SU-DHL-6 (cell line): Measurements from ENCODE around the gene PPTC7.

Source experiments
- H2AFZ ChIP-seq: fragments of 200-600 bp; sonication (generic); 2 replicates; pipeline ENCODE4 v1.6.1; 2014; ENCODE audit warnings: low read depth, mild to moderate bottlenecking, moderate library complexity, mixed read lengths, antibody characterized with exemption, low read length; ENCODE audit not compliant: severe bottlenecking
- H3F3A ChIP-seq: fragments of 200-600 bp; shearing (Covaris generic); 2 replicates; pipeline ENCODE4 v1.6.0; 2016; ENCODE audit warnings: antibody characterized with exemption, mild to moderate bottlenecking; ENCODE audit not compliant: insufficient read depth
- H3K27ac ChIP-seq: fragments of 200-600 bp; sonication (generic); 2 replicates; pipeline ENCODE4 v1.5.1; 2016; ENCODE audit warnings: low read depth, mild to moderate bottlenecking, low read length, moderate library complexity, mixed read lengths
- H3K27me3 ChIP-seq: fragments of 200-600 bp; sonication (generic), shearing (Covaris generic); 2 replicates; pipeline ENCODE4 v1.6.0; 2014; ENCODE audit warnings: mild to moderate bottlenecking, low read length
- H3K36me3 ChIP-seq: fragments of 200-600 bp; sonication (generic); 2 replicates; pipeline ENCODE4 v1.6.1; 2014; ENCODE audit warnings: mild to moderate bottlenecking, low read length, mixed read lengths
- H3K4me2 ChIP-seq: fragments of 300-600, 200-600 bp; shearing (Covaris generic), sonication (generic); 2 replicates; pipeline ENCODE4 v1.6.0; 2014; ENCODE audit warnings: low read length, low read depth, mild to moderate bottlenecking; ENCODE audit not compliant: poor library complexity, severe bottlenecking
- H3K4me3 ChIP-seq: fragments of 200-600 bp; sonication (generic); 2 replicates; pipeline ENCODE4 v1.5.1; 2014; ENCODE audit warnings: antibody characterized with exemption, low read length, mild to moderate bottlenecking, mixed read lengths; ENCODE audit not compliant: insufficient read depth, poor library complexity, severe bottlenecking
- H3K79me2 ChIP-seq: fragments of 200-600 bp; sonication (generic); 2 replicates; pipeline ENCODE4 v1.6.1; 2014; ENCODE audit warnings: mild to moderate bottlenecking, low read length, moderate library complexity; ENCODE audit not compliant: insufficient read depth
- H3K9ac ChIP-seq: fragments of 200-600 bp; sonication (generic); 2 replicates; pipeline ENCODE4 v1.7.0; 2014; ENCODE audit warnings: mild to moderate bottlenecking, low read length
- H3K9me2 ChIP-seq: fragments of 200-600 bp; sonication (generic); replicated peaks from 2 replicates; pipeline ENCODE4 v1.6.1; 2014; ENCODE audit warnings: low read length; ENCODE audit not compliant: insufficient read depth
- H3K9me3 ChIP-seq: fragments of 200-600 bp; sonication (generic); 2 replicates; pipeline ENCODE4 v1.6.1; 2014; ENCODE audit warnings: low read length, mixed read lengths; ENCODE audit not compliant: insufficient read depth
- H4K20me1 ChIP-seq: fragments of 200-600 bp; sonication (generic); 2 replicates; pipeline ENCODE4 v1.6.1; 2014; ENCODE audit warnings: low read depth, mild to moderate bottlenecking, antibody characterized with exemption, low read length, moderate library complexity, mixed read lengths
- CTCF ChIP-seq: fragments of 200-600 bp; sonication (generic); IDR thresholded peaks from one replicate; pipeline ENCODE4 v1.5.1; 2017; ENCODE audit warnings: antibody characterized with exemption, mild to moderate bottlenecking, low read length, moderate library complexity; ENCODE audit not compliant: insufficient read depth, poor library complexity, severe bottlenecking
- EZH2phosphoT487 ChIP-seq: fragments of 200-600 bp; sonication (generic), shearing (Covaris generic); conservative IDR thresholded peaks from 2 replicates; pipeline ENCODE4 v1.6.1; 2018; ENCODE audit warnings: mild to moderate bottlenecking, antibody characterized with exemption, low read length, moderate library complexity, mixed read lengths

The PPTC7 gene

GRCh38 chr12:110532644-110533043 lies 50.5 kb downstream of the PPTC7 start:
- H3K27ac ChIP-seq: no peak overlapping the region
- H2AFZ ChIP-seq: no peak overlapping the region
- H3K9ac ChIP-seq: no peak overlapping the region
- no peaks in the 10 kb centered on the region for H4K20me1 ChIP-seq
- H3K36me3 ChIP-seq: peaks cover 6% of the 10 kb centered on the region
- H3K4me3 ChIP-seq: no peak overlapping the region
- 0 out of 2 replicates have a peak, but pooled peaks cover 2% of the 10 kb centered on the region for H3F3A ChIP-seq
- H3K79me2 ChIP-seq: no peaks in the 10 kb centered on the region
- H3K27me3 ChIP-seq: no peaks in the 10 kb centered on the region
- no peaks in the 10 kb centered on the region for H3K9me2 ChIP-seq
- no peaks in the 10 kb centered on the region for H3K9me3 ChIP-seq
- no peak overlapping the region for H3K4me2 ChIP-seq
- TF ChIP-seq EZH2phosphoT487 (no peak), CTCF (no peak)

- Histone ChIP-seq H3K27me3 (no peaks in the 10 kb centered on the region), H4K20me1 (no peaks in the 10 kb centered on the region), H3K9me3 (no peaks in the 10 kb centered on the region), H3K27ac (no peak overlapping the region), H3K79me2 (no peaks in the 10 kb centered on the region), H2AFZ (no peak overlapping the region), H3K9ac (no peak overlapping the region), H3K4me2 (no peak overlapping the region), H3K4me3 (no peak overlapping the region), H3F3A (0 out of 2 replicates have a peak, but pooled peaks cover 2% of the 10 kb centered on the region), H3K9me2 (no peaks in the 10 kb centered on the region), H3K36me3 (peaks cover under 1% of the 10 kb centered on the region)
- TF ChIP-seq CTCF: no peak
- TF ChIP-seq EZH2phosphoT487: no peak
Observed at GRCh38 chr12:110531741-110532333, 51.3 kb downstream of the PPTC7 start.

DNA sequence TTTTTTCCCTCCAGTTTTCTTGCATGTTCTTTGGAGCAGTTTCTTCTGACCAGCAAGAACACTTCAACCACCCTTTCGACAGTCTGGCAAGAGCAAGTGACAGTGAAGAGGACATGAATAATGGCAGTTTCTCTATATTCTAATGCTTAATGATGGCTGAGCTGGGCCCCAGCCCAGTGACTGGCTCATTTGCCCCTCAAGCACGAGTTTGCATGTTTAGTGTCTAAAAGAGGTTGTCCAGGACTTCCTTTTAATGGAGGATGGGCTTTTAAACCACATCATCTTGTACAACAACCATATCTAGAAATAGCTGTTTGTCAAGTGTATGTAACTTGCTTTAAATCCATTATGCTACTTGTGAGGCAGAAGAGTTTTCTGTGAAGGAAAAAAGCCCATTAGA lies 52.6 kb downstream of the PPTC7 start:
- Histone ChIP-seq H3K9me2 (no peaks in the 10 kb centered on the region), H3F3A (0 out of 2 replicates have a peak, but pooled peaks cover 2% of the 10 kb centered on the region), H3K36me3 (no peaks in the 10 kb centered on the region; the same call in 1 of the 2 replicates), H2AFZ (no peak overlapping the region), H3K79me2 (no peaks in the 10 kb centered on the region), H3K27ac (no peak overlapping the region), H3K4me3 (no peak overlapping the region), H3K9me3 (no peaks in the 10 kb centered on the region), H3K9ac (no peak overlapping the region), H3K4me2 (no peak overlapping the region), H3K27me3 (no peaks in the 10 kb centered on the region), H4K20me1 (no peaks in the 10 kb centered on the region)
- TF ChIP-seq EZH2phosphoT487 (no peak), CTCF (no peak)
